ENCODE data around the gene PROSER3. TPM values are rescaled to one million over a fixed set of nuclear protein-coding genes. Genes with fewer than 3 reads are reported as not detected.

PROSER3 gene
- total RNA-seq, 4 donors from 2014 or later: 1.0 to 52.6 (median 4.1) TPM

GRCh38 chr19:35786299-35787160, 28.6 kb downstream of the PROSER3 start:
- H3K4me3 ChIP-seq: no peak overlapping the region
- H3K9me3 ChIP-seq: no peaks in the 10 kb centered on the region
- no peaks in the 10 kb centered on the region for H3K27me3 ChIP-seq
- no peak overlapping the region for H3K27ac ChIP-seq
- no peak for DNase-seq
- intact Hi-C loops (cut with DNase I; ENCODE audit: low total_unique reads): loop anchor here (10.0 kb wide), 1 partner anchor 148 kb away; the partner anchor contains the start of gene LRFN3
- no peaks in the 10 kb centered on the region for H3K4me1 ChIP-seq
- no peaks in the 10 kb centered on the region for H3K36me3 ChIP-seq
- TF ChIP-seq POLR2A (IDR thresholded peaks at IDR 0.05) (no peak), CTCF (IDR thresholded peaks at IDR 0.05) (no peak)

- no peaks in the 10 kb centered on the region for H3K36me3 ChIP-seq
- no peak overlapping the region for H3K4me3 ChIP-seq
- no peak overlapping the region for H3K27ac ChIP-seq
- no peaks in the 10 kb centered on the region for H3K9me3 ChIP-seq
- intact Hi-C loops (cut with DNase I; ENCODE audit: low total_unique reads): loop anchor here (10.0 kb wide), 1 partner anchor 147 kb away; the partner anchor contains the start of gene LRFN3
- no peak for DNase-seq
- no peak for TF ChIP-seq CTCF (IDR thresholded peaks at IDR 0.05)
- no peak for TF ChIP-seq POLR2A (IDR thresholded peaks at IDR 0.05)
- H3K27me3 ChIP-seq: no peaks in the 10 kb centered on the region
- no peaks in the 10 kb centered on the region for H3K4me1 ChIP-seq
Measured at GRCh38 chr19:35787227-35787799, 29.3 kb downstream of the PROSER3 start.

GRCh38 chr19:35788205-35788960, 30.4 kb downstream of the PROSER3 start:
- Histone ChIP-seq H3K27me3 (no peaks in the 10 kb centered on the region), H3K4me3 (no peak overlapping the region), H3K9me3 (no peaks in the 10 kb centered on the region), H3K4me1 (no peaks in the 10 kb centered on the region), H3K27ac (no peak overlapping the region), H3K36me3 (no peaks in the 10 kb centered on the region)
- TF ChIP-seq CTCF (IDR thresholded peaks at IDR 0.05) (no peak), POLR2A (IDR thresholded peaks at IDR 0.05) (no peak)
- intact Hi-C loops (cut with DNase I; ENCODE audit: low total_unique reads): loop anchor here (10.0 kb wide), 1 partner anchor 146 kb away; the partner anchor contains the start of gene LRFN3
- no peak for DNase-seq

GRCh38 chr19:35789195-35789977, 31.4 kb downstream of the PROSER3 start:
- TF ChIP-seq POLR2A (IDR thresholded peaks at IDR 0.05): no peak
- TF ChIP-seq CTCF (IDR thresholded peaks at IDR 0.05): no peak
- intact Hi-C loops (cut with DNase I; ENCODE audit: low total_unique reads): loop anchor here (10.0 kb wide), 1 partner anchor 145 kb away; the partner anchor contains the start of gene LRFN3
- Histone ChIP-seq H3K9me3 (no peaks in the 10 kb centered on the region), H3K4me1 (no peaks in the 10 kb centered on the region), H3K27ac (no peak overlapping the region), H3K27me3 (no peaks in the 10 kb centered on the region), H3K4me3 (no peak overlapping the region), H3K36me3 (no peaks in the 10 kb centered on the region)
- no peak for DNase-seq

Data from uterus (tissue), 4 donors.